Esophagus muscularis mucosa (tissue), 4 donors: ENCODE measurements around the gene PROSER1. TPM values are rescaled to one million over a fixed set of nuclear protein-coding genes. Genes with fewer than 3 reads are reported as not detected.
A peak's percentile ranks its signal among the peaks of the same experiment; 100 is the strongest.

Experiments
- DNase-seq: peaks from one replicate; pipeline ENCODE4 v3.0.0-alpha.2; 2017; ENCODE audit errors: extremely low spot score
- H3K27ac ChIP-seq, 4 donors: fragments of 200-600 bp; sonication (generic); replicated peaks in 1 of 4; 1 replicate in 3 of 4; 2 replicates in 1 of 4; pipeline ENCODE4 v1.5.1; 2016 to 2019; ENCODE audit warnings: mild to moderate bottlenecking in 1 of 4
- H3K27me3 ChIP-seq, 4 donors: fragments of 200-600 bp; sonication (generic); one replicate each; pipeline versions ENCODE4 v1.5.1 to v1.6.0; 2016 to 2019
- H3K36me3 ChIP-seq, 4 donors: fragments of 200-600 bp; sonication (generic); one replicate each; pipeline ENCODE4 v1.5.1; 2016 to 2019
- H3K4me1 ChIP-seq, 4 donors: fragments of 200-600 bp; sonication (generic); one replicate each; pipeline ENCODE4 v1.5.1; 2016 to 2019
- H3K4me3 ChIP-seq, 4 donors: fragments of 200-600 bp; sonication (generic); 1 replicate in 2 of 4; 2 replicates in 2 of 4; pipeline ENCODE4 v1.5.1; 2016 to 2019; ENCODE audit warnings: mild to moderate bottlenecking in 4 of 4, moderate library complexity in 1 of 4
- H3K9me3 ChIP-seq, 4 donors: fragments of 200-600 bp; sonication (generic); 1 replicate in 3 of 4; 2 replicates in 1 of 4; pipeline ENCODE4 v1.5.1; 2016 to 2019
- CTCF ChIP-seq, 3 experiments: fragments of 200-600 bp in 2 of 3; fragments of 450-650 bp in 1 of 3; sonication (generic) in 2 of 3; IDR thresholded peaks; one replicate each; pipeline ENCODE4 v1.5.1; 2017 to 2019; ENCODE audit warnings: antibody characterized with exemption in 3 of 3, mild to moderate bottlenecking in 2 of 3, moderate library complexity in 1 of 3
- EP300 ChIP-seq: sonication (generic); formaldehyde crosslinking; IDR thresholded peaks from one replicate; pipeline ENCODE4 v1.6.1; 2017; ENCODE audit warnings: antibody characterized with exemption
- POLR2A ChIP-seq: fragments of 450-650 bp; IDR thresholded peaks from one replicate; pipeline ENCODE4 v1.6.1; 2017; ENCODE audit warnings: antibody characterized with exemption, moderate library complexity, mild to moderate bottlenecking, low read depth
- POLR2AphosphoS5 ChIP-seq, 2 donors: sonication (generic); formaldehyde crosslinking; IDR thresholded peaks; one replicate each; pipeline ENCODE4 v1.6.1; 2017; ENCODE audit warnings: antibody characterized with exemption in 2 of 2
- WGBS: methylation state at CpG from one replicate; pipeline ENCODE4 v1.1.5; 2018; 5-methylcytosine and 5-hydroxymethylcytosine counted together
- intact Hi-C: fragments of 100-400 bp; cut with DNase I; formaldehyde crosslinking; loops from one replicate; pipeline ENCODE4 v1.15.1; 2023
- total RNA-seq, 4 donors: library from RNA; depleted of rRNA; stranded (reverse); fragments of >200 nt; gene quantifications; one replicate each; pipeline versions ENCODE4 v1.1.0 to v1.2.1, GENCODE V29; 2016

PROSER1 gene
- total RNA-seq, 4 donors from 2014 or later = 9.1 to 16.9 (median 10.5) TPM

GRCh38 chr13:39040206-39040605, 2.3 kb upstream of the PROSER1 start:
- Histone ChIP-seq H3K9me3 (no peaks in the 10 kb centered on the region), H3K27ac (peak overlapping the region in 1 of 4 donors; percentile 16), H3K4me3 (peak overlapping the region in 2 of 4 donors; percentile 2 to 13), H3K36me3 (peaks cover 0 to 22% (median 8%) of the 10 kb centered on the region in 4 donors), H3K27me3 (no peaks in the 10 kb centered on the region), H3K4me1 (peaks cover 33 to 44% (median 41%) of the 10 kb centered on the region in 4 donors)
- intact Hi-C loops = no loop called here
- WGBS = 71% methylated on average over 1 of the region's 1 CpG
- TF ChIP-seq POLR2A = no peak
- TF ChIP-seq POLR2AphosphoS5 (IDR thresholded peaks at IDR 0.05) = no peak
- no peak for TF ChIP-seq CTCF (IDR thresholded peaks at IDR 0.05)
- no peak for TF ChIP-seq EP300
- DNase-seq = no peak

- intact Hi-C loops = no loop called here
These were observed 1.2 kb upstream of the PROSER1 start for GRCh38 chr13:39039041-39039440.

GRCh38 chr13:39038569-39039030, 711 bp upstream of the PROSER1 start:
- DNase-seq = no peak
- peaks cover 0 to 8% (median under 1%) of the 10 kb centered on the region in 4 donors for H3K36me3 ChIP-seq
- TF ChIP-seq CTCF (IDR thresholded peaks at IDR 0.05) = no peak
- no peak for TF ChIP-seq POLR2AphosphoS5 (IDR thresholded peaks at IDR 0.05)
- TF ChIP-seq POLR2A = no peak
- no peak for TF ChIP-seq EP300
- no peaks in the 10 kb centered on the region for H3K27me3 ChIP-seq
- H3K27ac ChIP-seq = peak overlapping the region; percentile 81 to 90 (median 83)
- H3K9me3 ChIP-seq = no peaks in the 10 kb centered on the region
- intact Hi-C loops = no loop called here
- peaks cover 43 to 59% (median 55%) of the 10 kb centered on the region in 4 donors for H3K4me1 ChIP-seq
- H3K4me3 ChIP-seq = peak overlapping the region; percentile 90 to 99 (median 96)
- WGBS = 2% methylated on average over 8 of the region's 15 CpGs

More at GRCh38 chr13:39039041-39039440, 1.2 kb upstream of the PROSER1 start:
- no peaks in the 10 kb centered on the region for H3K9me3 ChIP-seq
- WGBS = 26% methylated on average over 7 of the region's 7 CpGs
- TF ChIP-seq CTCF (IDR thresholded peaks at IDR 0.05) (no peak), EP300 (no peak), POLR2A (no peak), POLR2AphosphoS5 (IDR thresholded peaks at IDR 0.05) (no peak)
- H3K4me1 ChIP-seq = peaks cover 43 to 56% (median 52%) of the 10 kb centered on the region in 4 donors
- peak overlapping the region; percentile 81 to 90 (median 83) for H3K27ac ChIP-seq
- H3K4me3 ChIP-seq = peak overlapping the region; percentile 90 to 99 (median 96)
- H3K36me3 ChIP-seq = peaks cover 0 to 13% (median 3%) of the 10 kb centered on the region in 4 donors
- no peak for DNase-seq
- no peaks in the 10 kb centered on the region for H3K27me3 ChIP-seq

GRCh38 chr13:39037410-39037879, 444 bp downstream of the PROSER1 start:
- no peak for DNase-seq
- Histone ChIP-seq H3K27ac (peak overlapping the region; percentile 81 to 90 (median 83)), H3K4me3 (peak overlapping the region; percentile 90 to 99 (median 96)), H3K36me3 (peaks cover 0 to 4% (median 0%) of the 10 kb centered on the region in 4 donors), H3K27me3 (no peaks in the 10 kb centered on the region), H3K9me3 (no peaks in the 10 kb centered on the region), H3K4me1 (peaks cover 43 to 59% (median 55%) of the 10 kb centered on the region in 4 donors)
- TF ChIP-seq EP300 (no peak), CTCF (IDR thresholded peaks at IDR 0.05) (no peak), POLR2A (no peak), POLR2AphosphoS5 (IDR thresholded peaks at IDR 0.05) (no peak)
- WGBS = 1% methylated on average over 10 of the region's 39 CpGs
- intact Hi-C loops = no loop called here
